GM21360 (cell line): Measurements from ENCODE around the gene IL10RB.

ENCODE experiments used
- ATAC-seq: cut with Tn5 transposase; IDR thresholded peaks from one replicate; pipeline ENCODE4 v1.9.1; 2021; ENCODE audit warnings: mild to moderate bottlenecking, moderate library complexity; ENCODE audit not compliant: unreplicated experiment

Gene IL10RB

DNA sequence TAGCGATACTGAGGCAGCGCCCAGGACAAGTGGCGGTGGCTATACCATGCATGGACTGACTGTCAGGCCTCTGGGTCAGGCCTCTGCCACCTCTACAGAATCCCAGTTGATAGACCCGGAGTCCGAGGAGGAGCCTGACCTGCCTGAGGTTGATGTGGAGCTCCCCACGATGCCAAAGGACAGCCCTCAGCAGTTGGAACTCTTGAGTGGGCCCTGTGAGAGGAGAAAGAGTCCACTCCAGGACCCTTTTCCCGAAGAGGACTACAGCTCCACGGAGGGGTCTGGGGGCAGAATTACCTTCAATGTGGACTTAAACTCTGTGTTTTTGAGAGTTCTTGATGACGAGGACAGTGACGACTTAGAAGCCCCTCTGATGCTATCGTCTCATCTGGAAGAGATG is 3.2 kb upstream of the IL10RB start:
- no peak for ATAC-seq

DNA sequence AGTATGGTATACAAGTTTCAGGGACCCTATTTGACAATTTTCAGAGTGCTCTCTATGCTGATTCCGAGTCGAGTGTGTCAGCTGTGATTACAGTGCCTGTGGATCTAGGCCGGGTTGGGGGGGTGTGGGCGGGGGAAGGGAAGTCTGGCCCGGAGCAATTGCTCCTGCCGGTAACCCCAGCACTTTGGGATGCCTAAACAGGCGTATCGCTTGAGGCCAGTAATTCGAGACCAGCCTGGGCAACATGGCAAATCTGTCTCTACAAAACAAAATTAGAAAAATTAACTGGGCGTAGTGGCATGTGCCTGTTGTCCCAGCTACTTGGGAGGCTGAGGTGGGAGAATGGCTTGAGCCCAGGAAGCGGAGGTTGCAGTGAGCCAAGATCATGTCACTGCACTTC is 1.6 kb upstream of the IL10RB start:
- ATAC-seq = no peak

DNA sequence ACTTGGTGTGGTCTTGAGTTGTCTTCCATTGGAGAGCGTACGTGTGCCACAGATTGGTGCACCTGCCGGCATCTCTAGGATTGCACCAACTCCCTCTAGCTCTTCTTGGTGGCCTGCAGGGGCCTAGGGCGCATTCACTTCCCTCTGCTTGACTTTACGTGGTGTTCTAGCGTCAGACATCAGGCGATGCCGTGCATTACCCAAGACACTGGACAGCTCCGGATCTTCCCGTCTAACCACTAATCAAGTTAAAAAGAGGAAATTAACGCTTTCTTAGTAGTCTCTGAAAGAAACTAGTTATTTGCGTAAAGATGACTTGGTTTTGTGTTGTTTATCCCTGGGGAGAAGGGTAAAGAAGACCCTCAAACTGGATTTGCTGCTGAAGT is 510 bp upstream of the IL10RB start:
- peak; percentile 23 for ATAC-seq

- ATAC-seq = no peak
Measured at GRCh38 chr21:33266789-33267135, 595 bp downstream of the IL10RB start.

GRCh38 chr21:33267250-33267649 is 1.1 kb downstream of the IL10RB start:
- no peak for ATAC-seq

GRCh38 chr21:33268393-33268736 is 2.2 kb downstream of the IL10RB start:
- ATAC-seq = peak; percentile 6

DNA sequence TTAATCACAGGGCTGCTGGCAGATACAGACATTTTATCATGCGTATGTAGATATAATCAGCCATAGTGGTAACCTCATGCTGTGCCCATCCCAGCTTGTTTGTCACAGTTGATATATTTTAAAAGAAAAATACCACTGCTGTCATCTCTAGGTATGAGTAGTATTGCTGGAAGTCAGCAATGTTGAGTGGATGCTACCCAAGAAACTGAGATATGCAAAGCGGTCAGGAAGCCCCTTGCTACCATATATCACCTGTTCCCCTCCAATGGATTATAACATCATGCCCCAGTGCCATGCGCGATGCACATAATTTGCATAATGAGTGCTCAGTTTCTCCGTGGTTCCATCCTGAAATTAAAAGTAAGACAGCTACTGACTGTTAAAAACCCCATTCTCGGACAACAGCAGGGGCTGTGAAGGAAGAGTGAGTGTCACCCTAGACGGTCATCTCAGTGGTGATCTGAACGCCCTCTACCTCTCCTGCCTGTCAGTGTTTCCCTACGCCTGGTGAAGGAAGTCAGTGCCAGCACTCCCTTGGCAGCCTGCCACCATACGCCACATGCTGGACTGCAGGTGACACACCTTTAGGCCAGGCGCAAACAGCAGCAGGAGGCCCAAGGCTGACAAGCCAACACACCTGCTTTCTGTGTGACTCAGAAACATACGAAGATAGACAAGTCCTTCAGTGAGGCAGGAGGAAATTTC is 2.7 kb downstream of the IL10RB start:
- peak; percentile 59 for ATAC-seq

DNA sequence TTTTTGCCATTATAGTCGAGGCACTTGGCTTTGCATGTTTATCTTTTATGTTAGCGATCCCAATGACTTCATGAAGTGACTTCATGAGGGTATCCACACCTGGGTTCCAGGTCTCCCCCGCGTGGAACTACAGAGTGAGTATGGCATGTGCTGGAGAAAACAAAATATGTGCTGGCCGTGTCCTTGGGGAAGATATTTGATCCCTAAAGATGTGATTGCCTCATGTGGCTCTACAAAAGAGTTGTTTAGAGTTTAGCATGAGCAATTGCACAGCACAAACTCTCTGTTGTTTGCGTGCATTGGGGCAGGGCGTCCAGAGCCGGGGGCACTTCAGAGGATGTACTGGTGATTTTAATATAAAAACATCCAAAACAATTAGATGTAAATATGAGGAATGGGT is 4.8 kb downstream of the IL10RB start:
- no peak for ATAC-seq

DNA sequence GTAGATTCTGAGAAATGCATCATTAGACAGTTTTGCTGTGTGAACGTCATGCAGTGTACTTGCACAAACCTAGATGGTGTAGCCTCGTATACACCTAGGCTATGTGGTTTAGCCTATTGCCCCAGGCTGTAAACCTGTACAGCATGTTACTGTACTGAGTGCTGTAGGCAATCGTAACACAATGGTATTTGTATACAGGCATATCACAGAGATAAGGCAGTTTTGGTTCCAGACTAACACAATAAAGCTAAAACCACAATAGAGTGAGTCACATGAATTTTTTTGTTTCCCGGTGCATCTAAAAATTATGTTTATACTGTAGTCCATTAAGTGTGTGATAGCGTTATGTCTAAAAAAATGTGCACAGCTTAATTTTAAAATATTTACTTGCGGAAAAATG is 6.9 kb downstream of the IL10RB start:
- ATAC-seq = no peak

- ATAC-seq = no peak
Measured at GRCh38 chr21:33278721-33279120, 12.6 kb downstream of the IL10RB start.

DNA sequence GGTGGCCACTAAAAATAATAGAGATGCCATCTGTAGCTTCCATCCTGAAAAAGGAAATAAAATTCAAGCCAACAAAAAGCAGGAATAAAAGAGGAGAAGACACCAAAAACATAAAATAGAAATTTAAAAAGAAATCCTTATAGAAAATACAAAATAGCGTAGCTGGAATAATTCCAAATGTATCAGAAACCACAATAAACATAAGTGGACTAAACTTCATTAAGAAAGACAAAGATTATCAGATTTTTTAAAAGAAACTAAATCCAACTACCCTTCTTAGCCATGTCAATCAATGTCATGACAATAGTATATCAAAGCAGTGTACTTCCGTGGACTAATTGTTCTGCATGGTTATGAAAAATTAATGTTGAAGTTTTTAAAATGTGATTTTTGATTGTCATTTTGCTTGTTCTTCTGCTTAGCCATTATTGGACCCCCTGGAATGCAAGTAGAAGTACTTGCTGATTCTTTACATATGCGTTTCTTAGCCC is 13.2 kb downstream of the IL10RB start:
- ATAC-seq = no peak

DNA sequence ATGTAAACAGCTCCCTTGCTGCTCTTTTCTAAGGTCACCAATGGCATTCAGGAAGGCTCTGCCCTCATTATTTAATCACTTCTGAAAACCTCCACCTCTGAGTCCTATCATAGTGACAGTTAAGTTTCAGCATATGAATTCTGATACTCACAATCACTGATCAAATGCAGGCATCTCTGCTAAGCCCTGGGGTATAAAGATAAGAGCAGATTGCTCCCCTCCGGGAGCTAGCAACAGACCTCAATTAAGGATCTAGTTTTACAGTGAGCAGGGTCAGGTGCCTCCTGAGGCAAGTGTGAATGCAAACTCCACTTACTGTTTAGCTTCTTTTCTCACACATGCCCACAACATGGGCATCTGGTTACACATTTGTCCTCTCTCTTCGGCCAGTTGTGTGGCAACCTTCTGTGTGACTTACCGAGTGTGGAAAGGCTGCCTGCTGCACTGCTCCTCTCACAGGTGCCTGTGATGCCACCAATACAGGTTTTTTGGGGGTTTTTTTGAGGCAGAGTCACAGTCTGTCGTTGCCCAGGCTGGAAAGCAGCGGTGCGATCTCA is 15.0 kb downstream of the IL10RB start:
- ATAC-seq = no peak

- no peak for ATAC-seq
Measured at GRCh38 chr21:33283203-33283602, 17.0 kb downstream of the IL10RB start.

DNA sequence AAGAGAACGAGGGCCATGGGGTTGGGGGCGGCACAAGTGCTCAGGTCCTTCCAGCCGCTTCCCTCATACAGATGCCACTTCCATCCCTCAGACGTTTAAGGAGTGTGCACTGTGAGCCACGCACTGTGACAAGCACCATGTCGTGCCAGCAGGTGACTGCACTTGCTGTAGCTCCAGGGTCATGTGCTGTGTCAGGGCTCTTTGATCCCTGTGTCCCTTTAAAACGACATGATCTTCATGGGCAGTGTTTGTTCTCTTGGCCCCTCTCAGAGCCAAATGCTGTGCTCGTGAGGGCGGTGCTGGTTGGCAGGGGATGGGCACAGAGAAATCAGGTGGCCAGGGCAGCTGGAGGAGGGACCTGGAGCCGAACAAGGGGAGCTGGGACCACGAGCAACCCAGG is 19.9 kb downstream of the IL10RB start:
- ATAC-seq = no peak

DNA sequence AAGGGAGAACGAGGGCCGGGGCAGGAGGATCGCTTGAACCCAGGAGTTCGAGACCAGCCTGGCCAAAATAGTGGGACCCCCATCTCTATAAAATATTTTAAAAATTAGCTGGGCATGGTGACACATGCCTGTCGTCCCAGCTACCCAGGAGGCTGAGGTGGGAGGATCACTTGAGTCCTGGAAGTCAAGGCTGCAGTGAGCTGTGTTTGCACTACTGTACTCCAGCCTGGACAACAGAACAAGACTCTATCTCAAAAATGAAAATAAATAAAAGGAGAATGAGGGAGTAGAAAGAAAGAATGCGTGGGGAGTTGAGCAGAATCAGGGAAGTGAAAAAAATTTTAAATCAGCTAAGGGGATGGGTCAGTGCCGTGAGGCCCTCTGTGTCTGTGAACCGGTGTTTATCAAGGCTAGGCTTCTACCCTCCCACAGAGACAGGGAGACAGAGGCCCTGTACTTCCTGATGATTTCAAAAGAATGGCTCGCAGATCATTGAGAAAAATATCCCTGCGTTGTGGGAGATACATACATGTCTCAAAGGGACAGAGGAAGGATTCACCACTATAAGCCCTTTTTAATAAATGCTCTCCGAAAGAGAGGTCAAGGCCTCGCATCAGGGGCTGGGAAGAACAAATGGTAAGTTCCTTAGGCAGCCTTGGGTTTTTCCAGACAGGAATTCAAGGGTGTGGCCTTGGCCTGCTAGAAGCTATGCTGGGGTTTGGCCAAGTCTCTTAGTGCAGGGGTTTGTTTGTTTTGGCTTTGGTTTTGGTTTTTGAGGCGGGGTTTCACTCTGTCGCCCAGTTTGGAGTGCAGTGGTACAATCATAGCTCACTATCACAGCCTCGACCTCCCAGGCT is 20.7 kb downstream of the IL10RB start:
- no peak for ATAC-seq

- ATAC-seq = no peak
Measured at GRCh38 chr21:33289199-33289819, 23.1 kb downstream of the IL10RB start.

- ATAC-seq = no peak
Measured at GRCh38 chr21:33290441-33290840, 24.3 kb downstream of the IL10RB start.

- ATAC-seq = no peak
Measured at GRCh38 chr21:33291686-33292085, 25.5 kb downstream of the IL10RB start.

DNA sequence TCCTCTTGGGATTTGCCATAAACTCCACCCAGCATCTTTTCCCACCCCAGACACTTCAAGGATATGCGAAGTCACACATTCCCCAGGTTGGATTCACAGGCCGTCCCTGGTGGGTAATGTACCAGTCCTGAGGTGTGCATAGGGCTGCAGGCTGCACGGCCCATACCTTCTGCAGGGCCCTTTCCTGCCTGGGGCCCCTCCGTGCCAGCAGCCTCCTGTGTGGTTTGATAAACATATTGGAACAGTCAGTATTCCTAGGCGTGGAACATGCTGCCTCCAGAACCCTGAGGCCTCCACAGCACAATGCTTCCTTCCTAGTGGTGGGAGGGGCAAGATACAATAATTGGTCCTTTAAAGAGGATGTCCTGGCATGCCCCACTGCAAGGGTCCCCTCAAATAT is 26.6 kb downstream of the IL10RB start:
- no peak for ATAC-seq

DNA sequence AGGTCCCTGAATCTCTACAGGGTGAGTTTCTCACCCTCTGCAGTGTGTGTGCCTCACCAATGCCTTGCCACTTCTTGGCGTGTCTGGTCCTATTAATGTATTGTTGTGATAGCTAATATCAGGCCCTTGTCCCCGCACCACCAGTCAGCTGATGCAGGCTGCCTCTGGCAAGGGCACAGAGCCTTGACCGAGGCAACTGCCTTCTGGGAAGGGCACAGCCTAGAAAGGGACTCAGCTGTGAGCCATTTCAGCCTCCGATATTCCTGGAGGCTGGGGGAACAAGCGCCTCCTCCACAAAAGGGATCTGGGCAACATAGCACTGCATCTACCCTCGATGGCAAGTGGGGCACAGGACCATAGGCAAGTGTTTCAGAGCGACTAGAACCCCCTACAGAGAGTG is 27.0 kb downstream of the IL10RB start:
- ATAC-seq = no peak

DNA sequence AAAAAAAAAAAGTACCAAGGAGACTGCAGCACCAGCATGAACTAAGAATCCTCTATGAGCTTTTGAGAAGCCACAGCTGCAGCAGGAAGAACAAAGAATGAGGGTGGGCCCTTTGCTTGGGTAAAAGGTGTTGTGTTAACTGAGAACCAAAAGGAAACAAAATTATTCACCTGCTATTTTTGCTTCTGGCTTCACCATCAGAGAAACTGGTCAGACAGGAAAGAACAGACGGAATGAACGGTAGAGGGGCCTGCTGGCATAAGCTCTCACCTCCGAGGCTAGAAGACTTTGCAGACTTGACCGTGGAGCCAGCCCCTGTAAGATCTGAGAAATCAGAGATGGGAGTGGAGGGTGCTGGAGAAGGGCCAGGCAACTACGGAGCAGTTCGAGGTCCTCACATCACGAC is 27.6 kb downstream of the IL10RB start:
- no peak for ATAC-seq

DNA sequence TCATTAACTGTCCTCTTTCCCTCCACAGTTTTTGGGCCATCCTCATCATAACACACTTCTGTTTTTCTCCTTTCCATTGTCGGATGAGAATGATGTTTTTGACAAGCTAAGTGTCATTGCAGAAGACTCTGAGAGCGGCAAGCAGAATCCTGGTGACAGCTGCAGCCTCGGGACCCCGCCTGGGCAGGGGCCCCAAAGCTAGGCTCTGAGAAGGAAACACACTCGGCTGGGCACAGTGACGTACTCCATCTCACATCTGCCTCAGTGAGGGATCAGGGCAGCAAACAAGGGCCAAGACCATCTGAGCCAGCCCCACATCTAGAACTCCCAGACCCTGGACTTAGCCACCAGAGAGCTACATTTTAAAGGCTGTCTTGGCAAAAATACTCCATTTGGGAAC is 30.0 kb downstream of the IL10RB start:
- ATAC-seq = no peak
